CD8-positive, alpha-beta memory T cell (primary cell): ENCODE measurements around the gene CAMKMT. TPM values are rescaled to one million over a fixed set of nuclear protein-coding genes. Genes with fewer than 3 reads are reported as not detected.

Source experiments
- CTCF ChIA-PET: fragments of 350-600 bp; sonication (Branson Sonifier 250); formaldehyde crosslinking; loops from one replicate; lab custom pipeline; 2021; ENCODE audit warnings: antibody characterized with exemption; lab: Charles Lee
- POLR2A ChIA-PET: fragments of 350-600 bp; sonication (Branson Sonifier 250); formaldehyde crosslinking; loops from one replicate; lab custom pipeline; 2021; ENCODE audit warnings: antibody characterized with exemption; lab: Charles Lee
- DNase-seq, 5 donors: peaks; one replicate each; pipeline versions ENCODE4 v3.0.0 to v3.0.0-alpha.2; 2020 to 2022; ENCODE audit warnings: mixed read lengths in 1 of 5
- H3K27ac ChIP-seq: one replicate; pipeline ENCODE4 v1.7.0; 2013; ENCODE audit warnings: low read depth, mild to moderate bottlenecking, low read length, moderate library complexity
- H3K27me3 ChIP-seq: 2 replicates; pipeline ENCODE4 v1.7.0; 2013; ENCODE audit warnings: low read length, mild to moderate bottlenecking; ENCODE audit not compliant: insufficient read depth, poor library complexity, severe bottlenecking
- H3K36me3 ChIP-seq: 2 replicates; pipeline ENCODE4 v1.7.0; 2013; ENCODE audit warnings: mild to moderate bottlenecking, low read length, moderate library complexity; ENCODE audit not compliant: insufficient read depth
- H3K4me1 ChIP-seq: 2 replicates; pipeline ENCODE4 v1.7.0; 2013; ENCODE audit warnings: mild to moderate bottlenecking, low read length, moderate library complexity; ENCODE audit not compliant: insufficient read depth
- H3K4me3 ChIP-seq: 2 replicates; pipeline ENCODE4 v1.7.0; 2013; ENCODE audit warnings: mild to moderate bottlenecking, low read length
- H3K9me3 ChIP-seq: 2 replicates; pipeline ENCODE4 v1.7.0; 2013; ENCODE audit warnings: mild to moderate bottlenecking, low read length
- H3K27ac Mint-ChIP-seq, 8 donors: one replicate each; pipeline ENCODE4 v1.8.0; 2020 to 2021; ENCODE audit warnings: mixed read lengths in 8 of 8, mild to moderate bottlenecking in 6 of 8, inconsistent platforms in 3 of 8, moderate library complexity in 3 of 8
- H3K27me3 Mint-ChIP-seq, 2 donors: one replicate each; pipeline ENCODE4 v1.8.0; 2020 to 2021; ENCODE audit warnings: mixed read lengths in 2 of 2, mild to moderate bottlenecking in 1 of 2, moderate library complexity in 1 of 2
- H3K36me3 Mint-ChIP-seq, 3 donors: one replicate each; pipeline ENCODE4 v1.8.0; 2020 to 2021; ENCODE audit warnings: mixed read lengths in 3 of 3, inconsistent platforms in 1 of 3, mild to moderate bottlenecking in 1 of 3
- H3K4me1 Mint-ChIP-seq, 3 donors: one replicate each; pipeline ENCODE4 v1.8.0; 2020 to 2021; ENCODE audit warnings: mixed read lengths in 3 of 3, inconsistent platforms in 1 of 3, mild to moderate bottlenecking in 1 of 3
- H3K4me3 Mint-ChIP-seq, 7 donors: one replicate each; pipeline ENCODE4 v1.8.0; 2020 to 2021; ENCODE audit warnings: mixed read lengths in 7 of 7, mild to moderate bottlenecking in 6 of 7, moderate library complexity in 4 of 7, inconsistent platforms in 2 of 7
- H3K9me3 Mint-ChIP-seq, 5 donors: one replicate each; pipeline ENCODE4 v1.8.0; 2020 to 2022; ENCODE audit warnings: mixed read lengths in 5 of 5, mild to moderate bottlenecking in 3 of 5, moderate library complexity in 2 of 5, inconsistent platforms in 1 of 5
- polyA plus RNA-seq: library from polyadenylated mRNA; unstranded; fragments of 300-500 nt; fragmentation: Illumina TruSeq; gene quantifications from one replicate; pipeline ENCODE4 v1.2.3, GENCODE V29; 2021
- total RNA-seq, 2 experiments: library from RNA; stranded (reverse); gene quantifications; one replicate each; pipeline ENCODE4 v1.2.3, GENCODE V29; 2021

Gene CAMKMT
- total and polyA plus RNA-seq, 3 experiments from 2014 or later, result 11.4 to 14.0 (median 11.7) TPM

- no peak overlapping the region for H3K27ac Mint-ChIP-seq
- DNase-seq, result no peak
Observed at GRCh38 chr2:44548221-44549098, 186.7 kb downstream of the CAMKMT start.

GRCh38 chr2:44549099-44549471 lies 187.3 kb downstream of the CAMKMT start:
- Histone ChIP-seq H3K27ac (no peak overlapping the region), H3K27me3 (no peaks in the 10 kb centered on the region), H3K9me3 (no peaks in the 10 kb centered on the region), H3K36me3 (no peaks in the 10 kb centered on the region), H3K4me1 (no peaks in the 10 kb centered on the region), H3K4me3 (no peak overlapping the region)
- Mint-ChIP-seq H3K4me3 (no peak overlapping the region), H3K27ac (no peak overlapping the region), H3K36me3 (peaks cover 10 to 15% (median 15%) of the 10 kb centered on the region in 3 donors), H3K9me3 (no peaks in the 10 kb centered on the region), H3K4me1 (no peaks in the 10 kb centered on the region), H3K27me3 (no peaks in the 10 kb centered on the region)
- no peak for DNase-seq
- CTCF ChIA-PET, result no interaction called here
- POLR2A ChIA-PET, result no interaction called here

More at GRCh38 chr2:44548221-44549098, 186.7 kb downstream of the CAMKMT start:
- Histone ChIP-seq H3K36me3 (no peaks in the 10 kb centered on the region), H3K9me3 (no peaks in the 10 kb centered on the region), H3K27ac (no peak overlapping the region), H3K4me3 (no peak overlapping the region), H3K27me3 (no peaks in the 10 kb centered on the region), H3K4me1 (no peaks in the 10 kb centered on the region)
- no peaks in the 10 kb centered on the region for H3K27me3 Mint-ChIP-seq
- POLR2A ChIA-PET, result no interaction called here
- no peak overlapping the region for H3K4me3 Mint-ChIP-seq
- no peaks in the 10 kb centered on the region for H3K4me1 Mint-ChIP-seq
- peaks cover 10 to 15% (median 14%) of the 10 kb centered on the region in 3 donors for H3K36me3 Mint-ChIP-seq
- no peaks in the 10 kb centered on the region for H3K9me3 Mint-ChIP-seq
- CTCF ChIA-PET, result no interaction called here

- POLR2A ChIA-PET, result no interaction called here
- Histone ChIP-seq H3K27ac (no peak overlapping the region), H3K4me1 (no peaks in the 10 kb centered on the region), H3K9me3 (no peaks in the 10 kb centered on the region), H3K36me3 (no peaks in the 10 kb centered on the region), H3K27me3 (no peaks in the 10 kb centered on the region), H3K4me3 (no peak overlapping the region)
- Mint-ChIP-seq H3K4me1 (no peaks in the 10 kb centered on the region), H3K27me3 (no peaks in the 10 kb centered on the region), H3K9me3 (no peaks in the 10 kb centered on the region), H3K4me3 (no peak overlapping the region), H3K36me3 (peaks cover 13 to 15% (median 15%) of the 10 kb centered on the region in 3 donors), H3K27ac (no peak overlapping the region)
- CTCF ChIA-PET, result no interaction called here
- no peak for DNase-seq
Observed at GRCh38 chr2:44549856-44550255, 188.1 kb downstream of the CAMKMT start.

- no peaks in the 10 kb centered on the region for H3K36me3 ChIP-seq
- POLR2A ChIA-PET, result no interaction called here
- CTCF ChIA-PET, result no interaction called here
- H3K9me3 ChIP-seq, result no peaks in the 10 kb centered on the region
- Mint-ChIP-seq H3K9me3 (no peaks in the 10 kb centered on the region), H3K36me3 (peaks cover 15 to 20% (median 15%) of the 10 kb centered on the region in 3 donors), H3K27ac (no peak overlapping the region), H3K27me3 (no peaks in the 10 kb centered on the region), H3K4me1 (no peaks in the 10 kb centered on the region), H3K4me3 (no peak overlapping the region)
- no peak for DNase-seq
- H3K27me3 ChIP-seq, result no peaks in the 10 kb centered on the region
- no peak overlapping the region for H3K27ac ChIP-seq
- H3K4me3 ChIP-seq, result no peak overlapping the region
- no peaks in the 10 kb centered on the region for H3K4me1 ChIP-seq
Observed at GRCh38 chr2:44550561-44550960, 188.8 kb downstream of the CAMKMT start.

GRCh38 chr2:44551497-44551896 lies 189.8 kb downstream of the CAMKMT start:
- H3K9me3 Mint-ChIP-seq, result no peaks in the 10 kb centered on the region
- no peaks in the 10 kb centered on the region for H3K27me3 Mint-ChIP-seq
- DNase-seq, result no peak
- Histone ChIP-seq H3K4me3 (no peak overlapping the region), H3K4me1 (no peaks in the 10 kb centered on the region), H3K27ac (no peak overlapping the region), H3K27me3 (no peaks in the 10 kb centered on the region), H3K9me3 (no peaks in the 10 kb centered on the region), H3K36me3 (no peaks in the 10 kb centered on the region)
- ChIA-PET CTCF (no interaction called here), POLR2A (no interaction called here)
- no peak overlapping the region for H3K27ac Mint-ChIP-seq
- H3K4me1 Mint-ChIP-seq, result no peaks in the 10 kb centered on the region
- no peak overlapping the region for H3K4me3 Mint-ChIP-seq
- H3K36me3 Mint-ChIP-seq, result peaks cover 17 to 24% (median 18%) of the 10 kb centered on the region in 3 donors

- Mint-ChIP-seq H3K36me3 (peaks cover 20 to 37% (median 24%) of the 10 kb centered on the region in 3 donors), H3K27me3 (no peaks in the 10 kb centered on the region), H3K4me3 (no peak overlapping the region), H3K27ac (no peak overlapping the region), H3K9me3 (no peaks in the 10 kb centered on the region), H3K4me1 (no peaks in the 10 kb centered on the region)
- no peaks in the 10 kb centered on the region for H3K9me3 ChIP-seq
- ChIA-PET POLR2A (no interaction called here), CTCF (no interaction called here)
- no peak overlapping the region for H3K27ac ChIP-seq
- no peaks in the 10 kb centered on the region for H3K36me3 ChIP-seq
- H3K4me1 ChIP-seq, result no peaks in the 10 kb centered on the region
- no peaks in the 10 kb centered on the region for H3K27me3 ChIP-seq
- DNase-seq, result no peak
- H3K4me3 ChIP-seq, result no peak overlapping the region
Observed at GRCh38 chr2:44553456-44553855, 191.7 kb downstream of the CAMKMT start.

GRCh38 chr2:44555700-44556099 lies 194.0 kb downstream of the CAMKMT start:
- H3K27ac ChIP-seq, result no peak overlapping the region
- H3K36me3 ChIP-seq, result no peaks in the 10 kb centered on the region
- no peaks in the 10 kb centered on the region for H3K9me3 ChIP-seq
- peaks cover 12 to 36% (median 13%) of the 10 kb centered on the region in 3 donors for H3K36me3 Mint-ChIP-seq
- ChIA-PET POLR2A (no interaction called here), CTCF (no interaction called here)
- H3K27ac Mint-ChIP-seq, result peak overlapping the region in 1 of 8 donors; percentile 21
- H3K4me3 Mint-ChIP-seq, result no peak overlapping the region
- no peaks in the 10 kb centered on the region for H3K4me1 Mint-ChIP-seq
- no peak for DNase-seq
- no peak overlapping the region for H3K4me3 ChIP-seq
- no peaks in the 10 kb centered on the region for H3K9me3 Mint-ChIP-seq
- no peaks in the 10 kb centered on the region for H3K27me3 ChIP-seq
- no peaks in the 10 kb centered on the region for H3K27me3 Mint-ChIP-seq
- H3K4me1 ChIP-seq, result no peaks in the 10 kb centered on the region

- no peaks in the 10 kb centered on the region for H3K27me3 Mint-ChIP-seq
- peaks cover 7 to 33% (median 12%) of the 10 kb centered on the region in 3 donors for H3K36me3 Mint-ChIP-seq
- H3K9me3 Mint-ChIP-seq, result no peaks in the 10 kb centered on the region
- no peaks in the 10 kb centered on the region for H3K4me1 ChIP-seq
- no peaks in the 10 kb centered on the region for H3K9me3 ChIP-seq
- H3K4me1 Mint-ChIP-seq, result no peaks in the 10 kb centered on the region
- no peak overlapping the region for H3K27ac ChIP-seq
- ChIA-PET CTCF (no interaction called here), POLR2A (interaction anchor here (0.6 kb wide), 1 partner anchor 20 kb away, joined by 8 read pairs; no protein-coding TSS in a partner anchor)
- no peak overlapping the region for H3K27ac Mint-ChIP-seq
- no peak overlapping the region for H3K4me3 ChIP-seq
- no peaks in the 10 kb centered on the region for H3K27me3 ChIP-seq
- no peak overlapping the region for H3K4me3 Mint-ChIP-seq
- H3K36me3 ChIP-seq, result no peaks in the 10 kb centered on the region
- DNase-seq, result no peak
Observed at GRCh38 chr2:44559108-44559507, 197.4 kb downstream of the CAMKMT start.
